Memory B cell (primary cell): ENCODE measurements around the gene ZNF568.
A peak's percentile ranks its signal among the peaks of the same experiment; 100 is the strongest.

Source experiments
- ATAC-seq: fragments of 150-1000 bp; cut with Tn5 transposase; 2 replicates; pipeline ENCODE4 v1.10.0; 2021; ENCODE audit warnings: low read depth, mild to moderate bottlenecking, moderate library complexity
- DNase-seq, 2 donors: peaks; one replicate each; pipeline ENCODE4 v3.0.0; 2022; ENCODE audit warnings: low spot score in 2 of 2
- H3K27ac Mint-ChIP-seq: one replicate; pipeline ENCODE4 v1.8.0; 2022; ENCODE audit warnings: mild to moderate bottlenecking, moderate library complexity, mixed read lengths
- H3K27me3 Mint-ChIP-seq: one replicate; pipeline ENCODE4 v1.8.0; 2022; ENCODE audit warnings: mixed read lengths
- H3K36me3 Mint-ChIP-seq: one replicate; pipeline ENCODE4 v1.8.0; 2022; ENCODE audit warnings: mild to moderate bottlenecking, mixed read lengths
- H3K4me1 Mint-ChIP-seq: one replicate; pipeline ENCODE4 v1.8.0; 2022; ENCODE audit warnings: mixed read lengths
- H3K4me3 Mint-ChIP-seq: one replicate; pipeline ENCODE4 v1.8.0; 2022; ENCODE audit warnings: mild to moderate bottlenecking, moderate library complexity, mixed read lengths
- H3K9me3 Mint-ChIP-seq: one replicate; pipeline ENCODE4 v1.8.0; 2022; ENCODE audit warnings: mixed read lengths

Gene ZNF568

GRCh38 chr19:36973021-36973843, 57.1 kb downstream of the ZNF568 start:
- DNase-seq (peak; percentile 52 to 70), ATAC-seq (peak; percentile 94)
- Mint-ChIP-seq H3K4me3 (peak overlapping the region; percentile 84), H3K27me3 (no peaks in the 10 kb centered on the region), H3K36me3 (peaks cover 18% of the 10 kb centered on the region), H3K27ac (peak overlapping the region; percentile 51), H3K9me3 (peaks cover 5% of the 10 kb centered on the region), H3K4me1 (peaks cover 9% of the 10 kb centered on the region)

GRCh38 chr19:36973844-36974195, 57.7 kb downstream of the ZNF568 start:
- peaks cover 23% of the 10 kb centered on the region for H3K36me3 Mint-ChIP-seq
- H3K27me3 Mint-ChIP-seq, result no peaks in the 10 kb centered on the region
- ATAC-seq (peak; percentile 29), DNase-seq (no peak)
- H3K4me1 Mint-ChIP-seq, result peaks cover 9% of the 10 kb centered on the region
- peak overlapping the region; percentile 51 for H3K27ac Mint-ChIP-seq
- H3K4me3 Mint-ChIP-seq, result peak overlapping the region; percentile 84
- peaks cover 9% of the 10 kb centered on the region for H3K9me3 Mint-ChIP-seq

DNA sequence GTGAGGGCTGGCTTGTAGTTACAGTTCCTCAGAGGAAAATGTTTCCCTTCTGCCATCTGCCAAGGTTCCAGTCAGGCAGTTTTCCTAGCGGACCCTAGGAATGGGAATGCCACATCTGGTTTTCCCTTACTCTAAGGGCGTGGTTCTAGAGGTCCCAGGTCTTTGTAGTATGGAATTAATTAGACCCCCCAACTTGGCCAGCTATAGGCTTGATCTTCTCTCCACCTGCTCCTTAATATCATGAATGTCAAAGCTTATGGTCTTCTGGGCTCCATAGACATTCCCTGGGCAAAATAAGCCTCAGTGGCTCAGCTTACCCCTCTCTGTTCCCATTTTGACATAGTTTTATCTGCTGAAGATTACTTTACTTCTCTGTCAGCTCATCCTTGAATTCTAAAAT, 70.0 kb downstream of the ZNF568 start:
- peaks cover 55% of the 10 kb centered on the region for H3K36me3 Mint-ChIP-seq
- ATAC-seq (no peak), DNase-seq (no peak)
- no peaks in the 10 kb centered on the region for H3K27me3 Mint-ChIP-seq
- no peak overlapping the region for H3K27ac Mint-ChIP-seq
- H3K4me1 Mint-ChIP-seq, result no peaks in the 10 kb centered on the region
- peaks cover 13% of the 10 kb centered on the region for H3K9me3 Mint-ChIP-seq
- no peak overlapping the region for H3K4me3 Mint-ChIP-seq

DNA sequence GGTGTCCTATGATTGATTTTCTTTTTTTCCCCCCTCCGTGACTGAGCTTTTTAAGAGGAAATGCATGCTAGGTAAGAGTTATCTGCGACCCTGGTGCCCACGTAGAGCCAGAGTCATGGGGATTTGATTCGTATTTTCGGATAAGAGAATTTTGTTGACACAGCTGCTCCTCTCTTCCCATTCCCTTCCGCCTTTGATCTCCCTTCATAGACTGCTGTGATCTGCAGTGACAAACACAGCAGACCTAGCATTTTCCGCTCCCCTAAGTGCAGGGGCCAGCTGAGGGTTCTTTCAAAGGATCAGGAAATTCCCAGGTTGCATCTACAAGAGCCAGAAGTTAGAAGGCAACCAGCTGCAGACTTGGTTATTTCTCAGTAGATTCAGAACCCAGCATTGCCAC, 70.5 kb downstream of the ZNF568 start:
- no peak for DNase-seq
- Mint-ChIP-seq H3K4me1 (no peaks in the 10 kb centered on the region), H3K27me3 (no peaks in the 10 kb centered on the region), H3K36me3 (peaks cover 57% of the 10 kb centered on the region), H3K27ac (no peak overlapping the region), H3K4me3 (no peak overlapping the region), H3K9me3 (peaks cover 15% of the 10 kb centered on the region)
- ATAC-seq, result no peak

- DNase-seq, result no peak
- no peak for ATAC-seq
- Mint-ChIP-seq H3K27ac (no peak overlapping the region), H3K27me3 (no peaks in the 10 kb centered on the region), H3K4me3 (no peak overlapping the region), H3K9me3 (peaks cover 15% of the 10 kb centered on the region), H3K36me3 (peaks cover 58% of the 10 kb centered on the region), H3K4me1 (no peaks in the 10 kb centered on the region)
These were observed 71.0 kb downstream of the ZNF568 start for GRCh38 chr19:36987091-36987490.

GRCh38 chr19:36997152-36997842, 81.2 kb downstream of the ZNF568 start:
- no peak overlapping the region for H3K27ac Mint-ChIP-seq
- no peak overlapping the region for H3K4me3 Mint-ChIP-seq
- H3K27me3 Mint-ChIP-seq, result no peaks in the 10 kb centered on the region
- peaks cover 29% of the 10 kb centered on the region for H3K9me3 Mint-ChIP-seq
- H3K4me1 Mint-ChIP-seq, result no peaks in the 10 kb centered on the region
- no peak for DNase-seq
- H3K36me3 Mint-ChIP-seq, result peaks cover 56% of the 10 kb centered on the region
- ATAC-seq, result no peak

- Mint-ChIP-seq H3K4me1 (no peaks in the 10 kb centered on the region), H3K36me3 (peaks cover 51% of the 10 kb centered on the region), H3K9me3 (peaks cover 25% of the 10 kb centered on the region), H3K27me3 (no peaks in the 10 kb centered on the region), H3K27ac (no peak overlapping the region), H3K4me3 (no peak overlapping the region)
- ATAC-seq (no peak), DNase-seq (no peak)
These were observed 81.7 kb downstream of the ZNF568 start for GRCh38 chr19:36997843-36998235.

DNA sequence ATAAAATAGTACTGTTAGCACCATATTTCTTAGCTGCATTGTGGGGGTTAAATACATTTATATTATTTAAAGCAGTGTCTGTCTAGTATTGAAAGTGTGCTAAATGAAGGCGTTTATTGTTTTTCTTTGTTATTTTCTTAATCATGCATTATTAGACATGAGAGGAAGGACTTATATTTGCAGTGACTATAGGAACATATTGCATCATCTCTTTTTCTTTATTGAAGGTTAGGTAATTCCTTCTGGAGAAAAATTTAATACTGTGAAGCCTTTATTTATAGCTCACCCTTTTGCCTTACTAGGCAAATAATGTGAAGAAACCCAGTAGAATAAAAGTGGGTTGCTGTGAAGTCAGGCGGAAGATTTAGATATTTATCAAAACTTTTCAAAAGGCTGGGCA, 83.2 kb downstream of the ZNF568 start:
- no peak for DNase-seq
- Mint-ChIP-seq H3K9me3 (peaks cover 14% of the 10 kb centered on the region), H3K4me3 (no peak overlapping the region), H3K4me1 (no peaks in the 10 kb centered on the region), H3K27ac (no peak overlapping the region), H3K36me3 (peaks cover 37% of the 10 kb centered on the region), H3K27me3 (no peaks in the 10 kb centered on the region)
- ATAC-seq, result no peak

DNA sequence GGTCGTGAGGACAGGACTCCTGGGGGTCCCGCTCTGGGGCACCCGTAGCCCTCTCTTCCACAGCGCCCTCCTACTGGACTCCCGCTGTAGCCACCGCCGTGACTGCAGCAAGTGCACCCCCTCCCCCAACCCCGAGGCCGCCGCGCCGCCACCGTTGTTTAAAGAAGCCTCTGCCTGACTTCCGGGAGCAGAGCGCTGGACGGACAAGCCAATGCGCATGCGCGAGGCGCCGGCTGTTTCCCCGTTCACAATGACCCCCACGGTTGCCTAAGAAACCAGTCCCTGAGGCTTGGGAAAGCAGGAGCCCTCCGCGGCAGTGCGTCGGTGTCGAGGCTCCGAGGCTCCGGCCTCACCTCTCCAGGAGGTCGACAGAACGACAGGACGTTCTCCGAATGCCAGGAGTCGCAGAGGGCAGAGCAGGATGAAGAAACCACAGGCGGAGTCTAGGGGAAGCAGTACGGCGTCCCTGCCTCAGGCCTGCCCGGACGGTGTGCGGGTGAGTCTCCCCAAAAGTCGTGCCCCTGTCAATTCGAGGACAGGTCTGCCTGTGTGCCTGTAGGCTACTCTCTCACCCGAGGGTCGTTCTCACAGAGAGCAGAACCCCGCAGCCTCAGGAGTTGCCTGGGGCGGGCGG, 91.6 kb downstream of the ZNF568 start:
- ATAC-seq, result peak; percentile 81
- Mint-ChIP-seq H3K27me3 (no peaks in the 10 kb centered on the region), H3K4me1 (peaks cover 3% of the 10 kb centered on the region), H3K9me3 (peaks cover 8% of the 10 kb centered on the region), H3K27ac (peak overlapping the region; percentile 69), H3K4me3 (peak overlapping the region; percentile 91), H3K36me3 (peaks cover 14% of the 10 kb centered on the region)
- peak; percentile 28 to 67 for DNase-seq

GRCh38 chr19:37009871-37010270, 93.7 kb downstream of the ZNF568 start:
- Mint-ChIP-seq H3K27me3 (no peaks in the 10 kb centered on the region), H3K4me1 (peaks cover 3% of the 10 kb centered on the region), H3K4me3 (no peak overlapping the region), H3K27ac (no peak overlapping the region), H3K9me3 (peaks cover 10% of the 10 kb centered on the region), H3K36me3 (peaks cover 16% of the 10 kb centered on the region)
- DNase-seq, result no peak
- no peak for ATAC-seq

DNA sequence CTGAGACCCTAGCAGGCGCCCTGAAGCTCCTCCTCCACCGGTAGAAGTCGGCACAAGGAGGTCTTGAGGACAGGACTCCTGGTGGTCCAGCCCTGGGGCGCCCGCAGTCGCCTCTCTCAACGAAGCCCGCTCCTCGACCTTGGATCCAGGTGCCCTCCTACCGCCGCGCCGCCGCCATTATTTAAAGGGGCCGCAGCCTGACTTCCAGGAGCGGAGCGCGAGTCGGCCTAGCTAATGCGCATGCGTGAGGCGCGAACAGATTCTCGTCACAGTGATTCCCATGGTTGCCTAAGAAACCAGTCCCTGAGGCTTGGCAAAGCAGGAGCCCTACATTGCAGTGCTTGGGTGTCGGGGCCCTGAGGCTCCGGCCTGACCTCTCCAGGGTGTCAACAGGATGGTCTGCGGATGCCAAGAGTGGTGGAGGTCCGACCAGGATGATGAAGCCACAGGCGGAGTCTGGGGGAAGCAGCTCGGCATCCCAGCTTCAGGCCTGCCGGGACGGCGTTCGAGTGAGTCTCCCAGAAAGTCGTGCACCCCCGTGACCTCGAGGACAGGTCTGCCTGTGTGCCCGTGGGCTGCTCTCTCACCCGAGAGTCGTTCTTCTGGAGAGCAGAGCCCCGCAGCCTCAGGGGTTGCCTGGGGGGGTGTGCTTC, 96.1 kb downstream of the ZNF568 start:
- no peak for DNase-seq
- peaks cover 11% of the 10 kb centered on the region for H3K9me3 Mint-ChIP-seq
- H3K27me3 Mint-ChIP-seq, result no peaks in the 10 kb centered on the region
- no peak overlapping the region for H3K27ac Mint-ChIP-seq
- peaks cover 25% of the 10 kb centered on the region for H3K36me3 Mint-ChIP-seq
- ATAC-seq, result no peak
- H3K4me1 Mint-ChIP-seq, result peaks cover 3% of the 10 kb centered on the region
- H3K4me3 Mint-ChIP-seq, result no peak overlapping the region

- Mint-ChIP-seq H3K36me3 (peaks cover 25% of the 10 kb centered on the region), H3K9me3 (peaks cover 11% of the 10 kb centered on the region), H3K4me3 (no peak overlapping the region), H3K27ac (no peak overlapping the region), H3K27me3 (no peaks in the 10 kb centered on the region), H3K4me1 (no peaks in the 10 kb centered on the region)
- ATAC-seq (no peak), DNase-seq (no peak)
These were observed 98.3 kb downstream of the ZNF568 start for GRCh38 chr19:37014456-37014855.

DNA sequence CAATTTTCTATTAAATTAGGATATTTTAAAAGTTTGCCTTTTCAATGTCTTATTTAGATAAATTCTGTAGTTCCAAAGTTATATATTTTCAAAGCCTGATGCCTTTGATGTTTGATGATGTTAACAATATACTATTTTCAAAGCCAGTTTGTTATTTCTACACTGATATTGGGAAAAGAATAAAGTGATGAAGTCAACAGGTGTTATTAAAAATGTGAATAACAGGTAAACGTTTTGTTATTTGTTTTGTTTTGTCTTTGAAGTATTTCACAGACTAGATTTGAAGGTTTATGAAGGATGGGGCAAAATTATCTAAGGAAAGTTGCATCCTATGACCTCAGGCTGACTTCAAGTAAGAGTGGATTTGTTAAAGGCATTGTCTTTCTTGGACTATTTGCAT, 129.0 kb downstream of the ZNF568 start:
- Mint-ChIP-seq H3K27ac (no peak overlapping the region), H3K9me3 (peaks cover 12% of the 10 kb centered on the region)
- no peak for ATAC-seq

More for the DNA sequence above, 129.0 kb downstream of the ZNF568 start:
- no peak for DNase-seq
- Mint-ChIP-seq H3K4me1 (no peaks in the 10 kb centered on the region), H3K4me3 (no peak overlapping the region), H3K36me3 (peaks cover 4% of the 10 kb centered on the region), H3K27me3 (no peaks in the 10 kb centered on the region)
